ENCODE data around the gene COX6A2.

Gene COX6A2

DNA sequence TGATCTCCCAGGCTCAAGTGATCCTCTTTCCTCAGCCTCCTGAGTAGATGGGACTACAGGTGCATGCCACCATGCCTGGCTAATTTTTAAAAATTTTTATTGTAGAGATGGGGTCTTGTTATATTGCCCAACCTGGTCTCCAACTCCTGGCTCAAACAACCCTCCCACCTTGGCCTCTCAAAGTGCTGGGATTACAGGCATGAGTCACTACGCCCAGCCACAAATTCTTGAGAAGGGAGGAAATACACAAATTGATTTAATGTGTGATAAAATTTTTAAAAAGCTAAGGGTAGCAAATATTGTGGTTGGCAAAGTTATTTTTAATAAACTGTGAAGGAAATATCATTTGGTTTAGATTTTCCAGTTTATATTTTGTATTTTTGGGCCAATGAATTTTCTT lies 25.5 kb downstream of the COX6A2 start:
- no peaks in the 10 kb centered on the region for H3K79me1 ChIP-seq (replicated peaks; ENCODE audit: low read length, poor library complexity, severe bottlenecking)

DNA sequence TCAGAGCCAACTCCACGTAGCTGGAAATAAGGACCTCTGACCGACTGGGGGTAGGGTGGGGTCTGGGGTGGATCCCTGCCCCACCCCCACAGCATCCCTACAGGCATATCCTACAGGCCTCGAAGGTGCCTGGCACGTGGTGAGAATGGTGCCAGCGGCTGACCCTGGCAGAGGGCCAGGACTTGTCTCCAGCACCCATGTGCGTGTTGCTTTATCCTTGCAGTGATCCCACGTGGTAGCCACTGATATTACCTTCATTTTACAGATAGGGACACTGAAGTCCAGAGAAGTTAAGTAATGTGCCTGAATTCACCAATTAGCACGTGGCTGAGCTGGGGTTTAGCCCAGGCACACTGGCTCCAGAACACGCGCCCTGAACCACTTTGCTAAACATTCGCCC lies 26.7 kb downstream of the COX6A2 start:
- H3K14ac ChIP-seq (ENCODE audit: low read length in 2 of 2): no peak overlapping the region
- no peaks in the 10 kb centered on the region for H3K4me1 ChIP-seq (ENCODE audit: control insufficient read depth, insufficient read depth, low read depth, low read length)
- H2BK15ac ChIP-seq (ENCODE audit: low read depth, poor library complexity, severe bottlenecking): no peak overlapping the region
- H3K79me1 ChIP-seq (replicated peaks; ENCODE audit: low read length, poor library complexity, severe bottlenecking): no peaks in the 10 kb centered on the region
- no peak for DNase-seq
- H3K9ac ChIP-seq (ENCODE audit: low read length): no peak overlapping the region
- H3K27me3 ChIP-seq (ENCODE audit: control insufficient read depth in 1 of 2, insufficient read depth in 1 of 2, low read length in 2 of 2): peaks cover 0 to 4% of the 10 kb centered on the region in 2 experiments
- H3K23ac ChIP-seq (ENCODE audit: low read length in 2 of 2): no peak overlapping the region
- no peak overlapping the region for H2BK120ac ChIP-seq (ENCODE audit: low read depth, low read length)
- H3K18ac ChIP-seq (ENCODE audit: low read depth in 1 of 2, low read length in 2 of 2): no peak overlapping the region
- no peak overlapping the region for H2BK12ac ChIP-seq (ENCODE audit: low read length in 2 of 2)
- H3K9me3 ChIP-seq (ENCODE audit: control insufficient read depth, low read length): peaks cover 10% of the 10 kb centered on the region
- H3K36me3 ChIP-seq (ENCODE audit: control insufficient read depth in 1 of 2, insufficient read depth in 2 of 2, low read depth in 1 of 2, low read length in 2 of 2): no peaks in the 10 kb centered on the region
- no peak overlapping the region for H4K91ac ChIP-seq (ENCODE audit: low read length)
- no peak overlapping the region for H3K4me2 ChIP-seq (ENCODE audit: low read length, poor library complexity, severe bottlenecking)
- no peak overlapping the region for H3K4me3 ChIP-seq (ENCODE audit: insufficient read depth in 1 of 2, low read depth in 1 of 2, low read length in 2 of 2)
- H4K8ac ChIP-seq (ENCODE audit: low read length): no peak overlapping the region
- H3K4ac ChIP-seq (ENCODE audit: low read depth in 1 of 2, low read length in 2 of 2): no peak overlapping the region
- H2AFZ ChIP-seq (ENCODE audit: low read depth, low read length): no peak overlapping the region
- H2AK5ac ChIP-seq (ENCODE audit: low read length, severe bottlenecking): no peak overlapping the region
- H3K27ac ChIP-seq (ENCODE audit: low read length, poor library complexity, severe bottlenecking): no peak overlapping the region
- WGBS: 78% methylated on average over 11 of the region's 11 CpGs
- no peak overlapping the region for H2BK5ac ChIP-seq (ENCODE audit: low read depth, low read length, poor library complexity, severe bottlenecking)

More for the DNA sequence above, 25.5 kb downstream of the COX6A2 start:
- Histone ChIP-seq H3K27me3 (ENCODE audit: control insufficient read depth in 1 of 2, insufficient read depth in 1 of 2, low read length in 2 of 2) (no peaks in the 10 kb centered on the region), H3K9ac (ENCODE audit: low read length) (no peak overlapping the region), H2AK5ac (ENCODE audit: low read length, severe bottlenecking) (no peak overlapping the region), H3K4me2 (ENCODE audit: low read length, poor library complexity, severe bottlenecking) (no peak overlapping the region), H3K23ac (ENCODE audit: low read length in 2 of 2) (no peak overlapping the region), H3K27ac (ENCODE audit: low read length, poor library complexity, severe bottlenecking) (no peak overlapping the region), H2BK15ac (ENCODE audit: low read depth, poor library complexity, severe bottlenecking) (no peak overlapping the region), H3K9me3 (ENCODE audit: control insufficient read depth, low read length) (peaks cover 10% of the 10 kb centered on the region), H4K8ac (ENCODE audit: low read length) (no peak overlapping the region), H2BK5ac (ENCODE audit: low read depth, low read length, poor library complexity, severe bottlenecking) (no peak overlapping the region), H2AFZ (ENCODE audit: low read depth, low read length) (no peak overlapping the region), H3K4me3 (ENCODE audit: insufficient read depth in 1 of 2, low read depth in 1 of 2, low read length in 2 of 2) (no peak overlapping the region), H3K18ac (ENCODE audit: low read depth in 1 of 2, low read length in 2 of 2) (no peak overlapping the region), H2BK120ac (ENCODE audit: low read depth, low read length) (no peak overlapping the region), H3K4me1 (ENCODE audit: control insufficient read depth, insufficient read depth, low read depth, low read length) (no peaks in the 10 kb centered on the region), H3K4ac (ENCODE audit: low read depth in 1 of 2, low read length in 2 of 2) (no peak overlapping the region), H3K36me3 (ENCODE audit: control insufficient read depth in 1 of 2, insufficient read depth in 2 of 2, low read depth in 1 of 2, low read length in 2 of 2) (no peaks in the 10 kb centered on the region), H3K14ac (ENCODE audit: low read length in 2 of 2) (no peak overlapping the region), H4K91ac (ENCODE audit: low read length) (no peak overlapping the region), H2BK12ac (ENCODE audit: low read length in 2 of 2) (no peak overlapping the region)
- 81% methylated on average over 1 of the region's 1 CpG for WGBS
- DNase-seq: no peak

DNA sequence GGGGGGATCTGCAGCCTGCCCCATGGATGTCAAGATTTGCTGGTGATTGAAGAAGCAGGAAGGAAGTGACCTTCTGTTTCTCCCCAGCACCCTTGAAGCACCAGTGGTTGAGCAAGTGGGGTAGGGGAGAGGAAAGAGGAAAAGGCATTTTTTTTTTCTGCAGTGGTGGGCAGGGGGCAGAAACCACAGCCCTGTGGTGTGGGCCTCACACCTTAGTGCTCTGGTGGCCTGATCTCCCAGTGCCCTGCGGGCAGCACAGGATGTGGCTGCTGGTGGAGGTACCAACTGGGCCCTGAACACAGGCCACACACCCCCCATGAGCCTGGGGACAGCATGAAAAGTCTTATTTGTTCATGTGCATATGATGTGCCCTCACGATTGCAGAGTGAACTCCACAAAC lies 28.0 kb downstream of the COX6A2 start:
- Histone ChIP-seq H3K4ac (ENCODE audit: low read depth in 1 of 2, low read length in 2 of 2) (no peak overlapping the region), H3K79me1 (replicated peaks; ENCODE audit: low read length, poor library complexity, severe bottlenecking) (no peaks in the 10 kb centered on the region), H3K4me3 (ENCODE audit: insufficient read depth in 1 of 2, low read depth in 1 of 2, low read length in 2 of 2) (no peak overlapping the region), H3K36me3 (ENCODE audit: control insufficient read depth in 1 of 2, insufficient read depth in 2 of 2, low read depth in 1 of 2, low read length in 2 of 2) (no peaks in the 10 kb centered on the region), H2AK5ac (ENCODE audit: low read length, severe bottlenecking) (no peak overlapping the region), H3K27me3 (ENCODE audit: control insufficient read depth in 1 of 2, insufficient read depth in 1 of 2, low read length in 2 of 2) (peaks cover 0 to 6% of the 10 kb centered on the region in 2 experiments), H4K91ac (ENCODE audit: low read length) (no peak overlapping the region), H2BK5ac (ENCODE audit: low read depth, low read length, poor library complexity, severe bottlenecking) (no peak overlapping the region), H3K27ac (ENCODE audit: low read length, poor library complexity, severe bottlenecking) (no peak overlapping the region), H2BK15ac (ENCODE audit: low read depth, poor library complexity, severe bottlenecking) (no peak overlapping the region), H3K23ac (ENCODE audit: low read length in 2 of 2) (no peak overlapping the region), H2AFZ (ENCODE audit: low read depth, low read length) (no peak overlapping the region), H3K4me2 (ENCODE audit: low read length, poor library complexity, severe bottlenecking) (no peak overlapping the region), H3K14ac (ENCODE audit: low read length in 2 of 2) (no peak overlapping the region), H3K9ac (ENCODE audit: low read length) (no peak overlapping the region), H3K18ac (ENCODE audit: low read depth in 1 of 2, low read length in 2 of 2) (no peak overlapping the region), H4K8ac (ENCODE audit: low read length) (no peak overlapping the region), H2BK12ac (ENCODE audit: low read length in 2 of 2) (no peak overlapping the region), H3K9me3 (ENCODE audit: control insufficient read depth, low read length) (peaks cover 10% of the 10 kb centered on the region), H2BK120ac (ENCODE audit: low read depth, low read length) (no peak overlapping the region), H3K4me1 (ENCODE audit: control insufficient read depth, insufficient read depth, low read depth, low read length) (no peaks in the 10 kb centered on the region)
- DNase-seq: no peak
- 73% methylated on average over 2 of the region's 2 CpGs for WGBS

DNA sequence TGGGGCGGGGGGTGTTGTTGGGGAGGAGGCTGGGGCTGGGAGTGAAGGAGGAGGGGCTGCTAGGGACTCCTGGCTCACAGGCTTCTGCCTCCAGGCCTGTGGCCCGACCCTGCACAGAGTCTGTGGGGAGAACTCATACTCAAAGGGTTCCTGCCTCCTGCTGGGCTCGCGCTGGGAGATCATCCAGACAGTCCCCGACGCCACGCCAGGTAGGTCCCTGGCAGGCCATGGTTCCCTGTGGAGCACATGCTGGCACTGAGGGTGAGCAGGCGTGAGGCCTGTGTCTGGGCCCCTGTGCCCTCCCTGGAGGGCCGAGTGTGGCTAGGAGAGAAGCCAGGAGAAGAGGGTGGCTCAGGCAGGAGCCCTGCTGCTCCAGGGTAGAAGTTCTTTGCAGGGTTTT lies 30.5 kb downstream of the COX6A2 start:
- peaks cover 7% of the 10 kb centered on the region for H3K4me1 ChIP-seq (ENCODE audit: control insufficient read depth, insufficient read depth, low read depth, low read length)
- no peak overlapping the region for H2AFZ ChIP-seq (ENCODE audit: low read depth, low read length)
- no peak overlapping the region for H2BK12ac ChIP-seq (ENCODE audit: low read length in 2 of 2)
- peaks cover 0 to 14% of the 10 kb centered on the region in 2 experiments for H3K27me3 ChIP-seq (ENCODE audit: control insufficient read depth in 1 of 2, insufficient read depth in 1 of 2, low read length in 2 of 2)
- no peak overlapping the region for H4K8ac ChIP-seq (ENCODE audit: low read length)
- H3K4ac ChIP-seq (ENCODE audit: low read depth in 1 of 2, low read length in 2 of 2): no peak overlapping the region
- no peak overlapping the region for H3K18ac ChIP-seq (ENCODE audit: low read depth in 1 of 2, low read length in 2 of 2)
- WGBS: 77% methylated on average over 9 of the region's 9 CpGs
- no peak for DNase-seq
- no peak overlapping the region for H2BK120ac ChIP-seq (ENCODE audit: low read depth, low read length)
- no peak overlapping the region for H3K9ac ChIP-seq (ENCODE audit: low read length)
- H3K79me1 ChIP-seq (replicated peaks; ENCODE audit: low read length, poor library complexity, severe bottlenecking): no peaks in the 10 kb centered on the region
- no peak overlapping the region for H4K91ac ChIP-seq (ENCODE audit: low read length)
- H2BK15ac ChIP-seq (ENCODE audit: low read depth, poor library complexity, severe bottlenecking): no peak overlapping the region
- no peak overlapping the region for H3K4me2 ChIP-seq (ENCODE audit: low read length, poor library complexity, severe bottlenecking)
- H3K14ac ChIP-seq (ENCODE audit: low read length in 2 of 2): no peak overlapping the region
- peaks cover 10% of the 10 kb centered on the region for H3K9me3 ChIP-seq (ENCODE audit: control insufficient read depth, low read length)
- no peak overlapping the region for H2AK5ac ChIP-seq (ENCODE audit: low read length, severe bottlenecking)
- H2BK5ac ChIP-seq (ENCODE audit: low read depth, low read length, poor library complexity, severe bottlenecking): no peak overlapping the region
- H3K27ac ChIP-seq (ENCODE audit: low read length, poor library complexity, severe bottlenecking): no peak overlapping the region
- no peaks in the 10 kb centered on the region for H3K36me3 ChIP-seq (ENCODE audit: control insufficient read depth in 1 of 2, insufficient read depth in 2 of 2, low read depth in 1 of 2, low read length in 2 of 2)
- H3K23ac ChIP-seq (ENCODE audit: low read length in 2 of 2): no peak overlapping the region
- no peak overlapping the region for H3K4me3 ChIP-seq (ENCODE audit: insufficient read depth in 1 of 2, low read depth in 1 of 2, low read length in 2 of 2)
